Activated CD4-positive, alpha-beta T cell treated with anti-CD3 and anti-CD28 coated beads, Interleukin-2, amount 50 U/mL, for 48 hours (primary cell): ENCODE measurements around the gene CCDC93.

Experiments
- DNase-seq, 2 experiments: peaks; one replicate each; pipeline ENCODE4 v3.0.0-alpha.2; 2020

Gene CCDC93

DNA sequence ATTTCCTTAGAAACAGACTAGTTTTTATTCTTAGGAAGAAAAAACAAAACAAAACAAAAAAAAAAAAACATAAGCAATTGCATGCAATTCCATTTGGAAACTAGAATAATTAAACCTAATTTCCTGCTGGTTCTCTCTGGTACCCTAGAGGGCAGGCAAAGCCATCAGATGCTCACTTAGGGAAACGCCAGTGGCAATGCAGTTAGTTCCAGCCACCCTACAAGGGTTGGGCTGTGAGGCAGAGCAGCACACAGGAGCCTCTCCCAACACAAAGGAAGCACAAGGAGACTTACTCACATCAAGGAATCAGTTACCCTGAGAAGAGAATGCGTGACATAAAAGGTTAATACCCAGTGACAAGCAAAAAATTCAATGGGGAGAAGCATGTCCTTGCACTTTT, 28.8 kb downstream of the CCDC93 start:
- no peak for DNase-seq

DNA sequence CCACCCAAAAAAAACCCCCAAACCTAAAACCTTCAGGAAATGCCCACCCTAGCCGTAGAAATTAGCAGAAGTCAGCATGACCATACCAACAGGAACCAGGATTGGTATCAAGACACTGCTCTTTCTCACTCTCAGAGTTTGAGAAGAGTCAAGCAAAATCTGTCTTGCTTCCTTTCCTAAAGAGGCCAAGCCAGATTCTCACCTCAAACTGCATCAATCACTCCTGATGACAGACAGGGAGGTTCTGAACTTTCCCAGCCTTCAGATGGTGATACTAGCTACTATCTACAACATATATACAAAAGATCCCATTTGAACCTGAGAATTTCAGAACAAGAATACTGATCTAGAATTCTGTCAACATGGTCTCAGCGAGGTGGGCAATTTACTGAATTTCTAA, 29.7 kb downstream of the CCDC93 start:
- DNase-seq = no peak

DNA sequence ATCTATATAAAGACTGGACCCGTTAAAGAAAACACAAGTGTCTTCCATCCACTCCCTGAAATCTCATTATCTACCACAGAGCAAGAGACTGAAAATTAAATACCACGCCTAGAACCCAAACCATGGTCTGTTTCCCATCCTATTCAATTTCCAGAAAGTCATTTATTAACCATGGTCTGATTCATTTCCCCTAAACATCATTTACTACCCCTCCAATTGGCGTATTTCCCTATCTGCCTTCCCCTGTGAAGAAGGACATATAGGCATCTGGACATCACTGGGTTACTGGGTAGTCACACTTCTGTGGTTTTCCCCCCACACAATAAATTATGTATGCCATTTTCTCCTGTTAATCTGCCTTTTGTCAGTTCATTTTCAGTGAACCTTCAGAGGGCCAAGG, 30.8 kb downstream of the CCDC93 start:
- DNase-seq = no peak

DNA sequence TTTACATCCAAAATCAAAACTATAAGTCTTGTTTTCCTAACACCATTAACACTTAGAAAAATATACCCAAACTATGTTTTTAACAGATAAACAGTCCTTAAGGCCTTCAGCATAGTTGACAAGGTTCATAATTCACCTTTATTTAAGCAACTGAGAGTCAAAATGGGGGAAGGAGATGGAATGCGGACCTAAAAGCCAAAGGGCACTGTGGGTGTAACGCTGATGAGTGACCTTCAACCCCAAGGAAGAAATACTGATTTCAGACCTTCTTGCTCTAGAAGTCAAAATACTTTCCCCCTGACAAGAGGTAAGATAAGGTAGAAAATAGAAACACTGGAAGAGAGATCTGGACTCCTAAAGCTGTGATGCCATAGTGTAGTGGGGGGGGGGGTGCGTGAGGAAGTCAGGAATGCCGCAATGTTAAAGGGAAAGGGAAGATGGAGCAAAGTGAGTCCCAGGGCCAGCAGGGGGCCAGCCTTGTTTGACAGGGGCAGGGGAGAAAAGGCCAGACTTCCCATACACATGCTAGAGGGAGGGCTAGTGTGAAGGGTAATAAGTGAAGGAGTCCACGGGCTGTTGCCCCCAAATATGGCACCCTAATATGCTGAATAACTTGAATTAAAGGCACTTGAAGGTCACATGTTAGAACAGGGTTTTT, 31.4 kb downstream of the CCDC93 start:
- no peak for DNase-seq

DNA sequence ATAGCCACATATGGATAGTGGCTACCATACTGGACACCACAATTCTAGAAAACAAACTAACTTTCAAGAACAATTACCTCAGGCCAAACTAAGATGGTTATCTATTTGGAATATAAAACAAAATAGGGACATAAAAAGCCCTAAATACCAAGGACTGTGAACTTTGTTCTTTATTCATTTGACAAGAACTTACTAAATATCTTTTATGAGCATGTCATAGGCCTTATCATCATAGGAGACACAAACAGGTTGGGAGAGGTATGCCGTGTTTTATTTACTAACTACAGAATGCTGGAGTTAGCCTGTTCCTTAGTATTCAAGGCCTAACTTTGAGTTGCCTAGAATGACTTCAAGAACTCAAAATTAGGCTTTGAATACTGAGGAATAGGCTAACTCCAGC, 32.1 kb downstream of the CCDC93 start:
- no peak for DNase-seq

DNA sequence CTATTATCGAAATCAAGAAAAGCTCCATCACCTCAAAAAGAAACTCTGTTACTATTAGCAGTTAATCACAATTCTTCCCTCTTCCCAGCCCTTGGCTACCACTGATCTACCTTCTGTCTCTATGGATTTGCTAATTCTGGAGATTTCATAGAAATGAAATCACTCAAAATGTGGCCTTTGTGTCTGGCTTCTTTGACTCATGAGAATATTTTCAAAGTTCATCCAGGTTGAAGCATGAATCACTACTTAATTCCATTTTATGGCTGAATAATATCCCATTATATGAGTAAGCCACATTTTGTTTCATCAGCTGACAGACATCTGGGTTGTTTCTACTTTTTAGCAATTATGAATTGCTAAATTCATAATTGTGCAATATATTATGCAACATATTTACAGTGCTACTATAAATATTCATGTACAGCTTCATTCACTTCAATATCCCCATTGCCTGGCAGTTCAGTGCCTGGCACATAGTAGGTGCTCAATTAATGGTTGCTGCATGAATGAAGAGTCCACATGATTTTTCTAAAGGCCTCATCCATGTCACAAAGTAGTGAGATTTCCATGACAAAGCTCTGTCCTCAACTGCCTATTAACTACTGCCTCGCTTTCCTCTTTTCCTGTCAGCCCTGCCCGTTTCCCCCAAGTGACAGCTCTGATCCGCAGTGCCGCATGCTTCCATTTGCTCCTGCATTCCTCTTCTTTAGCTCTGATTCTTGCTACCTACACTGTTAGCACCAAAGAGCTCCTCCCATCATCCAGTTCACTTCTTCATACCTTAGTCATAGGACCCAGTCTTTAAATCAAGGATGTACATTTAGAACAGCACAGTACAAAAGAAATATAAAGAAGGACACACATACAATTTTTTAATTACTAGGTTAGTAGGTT, 32.8 kb downstream of the CCDC93 start:
- no peak for DNase-seq

DNA sequence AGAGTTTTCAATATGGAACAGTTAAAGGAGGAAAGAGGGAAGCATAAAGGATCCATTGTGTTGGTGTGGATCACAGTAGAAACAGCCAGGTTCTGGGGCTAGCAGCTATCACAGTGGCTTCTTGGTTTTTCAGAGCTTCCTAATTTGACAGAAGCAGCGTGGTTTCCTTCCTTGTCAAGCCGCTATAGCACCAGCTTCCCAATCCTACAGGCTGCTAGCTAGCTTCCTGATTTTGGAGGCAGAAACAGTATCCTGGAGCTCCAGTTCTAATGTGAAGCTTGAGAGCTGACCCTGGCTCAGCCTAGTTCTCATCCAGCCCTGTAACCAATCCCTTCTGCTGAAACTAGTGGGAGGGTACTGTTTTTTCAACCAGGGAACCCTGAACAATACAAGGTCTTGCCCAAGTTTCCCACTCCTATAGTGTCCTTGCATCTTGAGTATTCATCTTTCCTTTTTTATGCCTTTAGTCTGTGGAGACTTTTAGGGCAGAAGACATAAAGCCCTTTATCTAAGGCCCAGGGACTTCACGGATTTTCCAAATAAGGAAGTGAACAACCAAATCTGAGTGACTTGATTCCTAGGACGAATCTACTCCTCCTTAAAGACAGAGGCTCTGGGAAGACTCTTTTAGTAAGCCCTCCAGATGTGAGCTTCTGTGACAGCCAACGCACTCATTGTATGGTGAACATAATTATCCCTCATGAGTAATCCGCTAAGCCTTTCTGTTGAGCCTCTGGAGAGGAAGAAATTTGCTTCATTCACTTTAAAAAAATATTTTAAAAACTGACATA, 33.8 kb downstream of the CCDC93 start:
- DNase-seq = no peak

DNA sequence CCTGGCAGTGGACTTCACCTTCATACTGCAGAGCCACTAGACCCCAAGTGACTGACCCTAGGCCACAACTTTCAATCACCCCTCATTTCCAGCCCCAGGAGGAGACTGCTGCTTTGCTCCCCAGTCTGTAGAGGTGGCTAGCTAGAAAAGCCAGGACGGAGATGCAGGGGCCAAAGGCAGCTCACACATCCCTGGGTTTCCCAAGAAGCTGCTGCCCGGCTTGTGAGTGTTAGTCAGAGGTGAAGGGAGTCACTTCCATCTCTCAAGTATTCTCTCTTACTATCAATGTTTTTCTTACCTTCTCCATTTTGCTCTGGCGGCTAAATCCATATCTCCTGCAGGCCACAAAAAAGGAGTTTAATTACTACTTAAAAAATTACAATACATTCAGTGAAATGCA, 36.2 kb downstream of the CCDC93 start:
- DNase-seq = no peak

DNA sequence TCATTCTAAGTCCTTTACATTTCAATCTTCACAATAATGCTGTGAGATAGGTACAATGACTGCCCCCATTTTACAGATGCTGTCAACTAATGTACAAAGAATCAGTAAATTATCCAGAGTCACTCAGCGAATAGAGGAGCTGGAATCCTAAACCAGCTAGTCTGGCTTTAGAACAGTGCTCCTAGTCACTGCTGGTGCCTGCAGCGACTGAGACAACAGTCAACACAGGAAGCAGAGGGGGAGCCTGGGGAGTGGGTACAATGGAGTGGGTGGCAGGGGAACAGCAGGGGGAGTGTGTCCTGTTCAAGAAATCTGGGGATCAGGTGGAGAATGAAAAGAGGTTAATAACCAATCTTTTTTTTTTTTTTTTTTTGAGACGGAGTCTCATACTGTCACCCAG, 37.3 kb downstream of the CCDC93 start:
- DNase-seq = no peak

DNA sequence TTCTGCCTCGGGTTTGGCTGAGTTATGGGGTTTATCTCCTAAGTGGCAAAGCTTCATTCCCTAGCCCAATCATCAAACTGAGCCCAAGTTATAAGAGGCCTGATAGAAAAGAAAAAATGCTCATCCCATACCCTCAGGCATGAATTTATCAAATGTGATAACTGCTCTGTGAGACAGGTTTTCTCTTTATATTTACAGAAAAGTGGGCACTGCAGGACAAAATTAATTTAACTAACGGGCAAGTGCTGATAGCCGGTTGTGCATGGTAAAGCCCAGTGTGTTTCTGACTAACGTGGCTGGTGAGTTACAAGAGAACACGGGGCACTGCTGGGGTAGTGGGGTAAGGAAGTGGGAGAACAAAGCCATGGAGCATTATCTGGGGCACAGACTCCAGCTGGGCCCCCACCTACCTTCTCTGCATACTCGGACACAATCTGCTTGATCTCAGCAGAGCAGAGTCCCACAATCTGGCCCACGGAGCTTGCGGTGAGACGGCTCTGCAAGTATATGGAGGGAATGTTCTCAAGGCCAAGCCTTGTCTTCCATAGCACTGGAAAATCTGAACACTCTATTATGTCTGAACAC, 40.3 kb downstream of the CCDC93 start:
- DNase-seq = no peak

DNA sequence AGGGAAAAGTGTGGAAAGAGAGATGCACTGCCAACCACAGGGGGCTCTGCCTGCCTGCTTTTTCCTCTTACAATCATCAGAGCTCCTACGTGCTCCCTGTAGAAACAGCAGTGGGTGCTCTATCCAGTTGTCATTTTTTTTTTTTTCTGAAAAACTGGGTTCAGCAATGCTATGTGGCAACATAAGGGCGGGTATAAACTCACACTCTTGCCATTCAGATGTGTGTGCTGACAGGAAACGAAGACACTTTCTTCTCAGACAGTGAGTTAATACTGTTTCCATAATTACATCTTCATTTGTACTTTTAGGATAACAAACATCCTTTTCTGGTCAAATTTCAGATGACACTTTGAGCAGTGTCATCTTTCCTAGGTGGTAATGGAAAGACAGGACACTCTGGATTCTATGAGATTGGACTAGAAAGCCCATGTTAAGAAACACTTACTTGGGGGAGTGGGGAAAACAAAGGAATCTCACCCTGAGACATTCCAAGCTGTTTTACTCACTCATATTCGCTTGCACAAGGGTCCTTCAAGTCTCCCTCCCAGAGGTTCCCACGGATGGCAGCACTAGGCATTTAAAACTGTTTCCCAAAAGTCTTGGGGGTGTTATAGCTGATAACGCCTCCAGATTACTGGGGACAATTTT, 41.3 kb downstream of the CCDC93 start:
- no peak for DNase-seq

DNA sequence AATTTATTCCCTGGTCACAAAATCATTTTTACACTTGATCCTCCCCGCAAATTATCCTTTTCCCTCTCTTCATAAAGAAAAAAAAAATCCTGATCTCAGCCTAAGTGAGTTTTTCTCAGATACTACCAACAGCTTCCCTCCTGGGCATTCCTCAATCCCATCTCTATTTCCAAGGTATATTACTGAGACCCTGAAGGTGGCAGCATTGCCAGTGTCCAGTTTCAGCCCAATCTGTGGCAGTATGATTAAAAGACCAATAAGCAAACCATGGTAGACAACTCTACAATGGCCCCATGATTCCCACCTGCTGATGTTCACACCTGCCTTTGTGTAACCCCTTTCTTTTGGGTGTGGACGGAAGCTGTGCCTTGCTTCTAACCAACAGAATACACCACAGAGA, 45.1 kb downstream of the CCDC93 start:
- DNase-seq = no peak

DNA sequence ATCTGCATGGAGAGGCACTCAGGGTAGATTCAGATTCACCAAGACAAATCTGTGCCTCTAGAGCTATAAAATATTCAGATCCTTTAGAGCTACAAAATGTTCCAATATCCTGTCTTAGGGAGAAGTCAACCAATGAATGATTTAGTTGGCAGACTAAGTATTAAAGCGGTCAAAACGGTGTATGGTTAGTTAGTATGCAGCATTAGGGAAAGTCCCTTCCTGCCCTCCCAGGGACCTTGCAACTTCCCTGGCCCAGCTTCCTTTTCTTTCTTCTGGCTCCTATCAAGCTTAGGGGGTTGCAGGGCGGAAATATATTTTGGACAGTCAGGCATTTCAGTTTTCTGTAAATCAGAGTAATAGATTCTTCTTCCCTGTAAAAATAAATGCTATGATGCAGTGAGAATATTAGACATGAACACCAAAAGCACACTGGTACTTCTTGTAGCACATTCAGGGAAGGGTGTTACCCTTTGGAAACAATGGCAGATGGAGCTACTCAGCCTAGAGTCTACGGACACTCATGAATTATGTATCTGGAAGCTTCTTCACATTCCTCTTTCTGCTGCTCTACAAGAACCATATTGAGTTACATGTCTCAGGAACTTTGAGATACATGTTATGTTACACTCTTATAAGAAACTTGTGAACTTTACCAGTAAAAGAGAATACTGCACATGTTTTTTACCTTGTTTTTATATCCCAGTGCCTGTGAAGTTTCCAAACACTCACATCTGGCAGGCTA, 45.7 kb downstream of the CCDC93 start:
- no peak for DNase-seq

DNA sequence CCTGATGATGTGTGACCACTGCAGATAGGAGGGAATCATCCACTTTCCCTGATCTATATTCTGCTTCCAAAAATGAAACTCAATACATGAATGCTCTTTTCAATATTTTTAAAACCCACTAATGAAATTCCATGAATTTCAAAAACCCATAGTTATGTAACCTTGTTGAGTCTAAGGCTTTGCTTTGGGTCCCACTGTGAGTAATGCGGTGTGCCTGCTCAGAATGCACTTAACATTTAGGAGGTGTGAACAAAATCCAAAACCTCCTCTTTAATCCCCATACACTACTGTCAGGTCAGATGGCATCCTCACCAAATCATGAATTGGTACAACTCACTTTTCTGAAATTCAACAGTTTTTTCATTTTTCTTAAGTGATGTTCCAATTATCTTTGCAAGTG, 50.4 kb downstream of the CCDC93 start:
- no peak for DNase-seq

DNA sequence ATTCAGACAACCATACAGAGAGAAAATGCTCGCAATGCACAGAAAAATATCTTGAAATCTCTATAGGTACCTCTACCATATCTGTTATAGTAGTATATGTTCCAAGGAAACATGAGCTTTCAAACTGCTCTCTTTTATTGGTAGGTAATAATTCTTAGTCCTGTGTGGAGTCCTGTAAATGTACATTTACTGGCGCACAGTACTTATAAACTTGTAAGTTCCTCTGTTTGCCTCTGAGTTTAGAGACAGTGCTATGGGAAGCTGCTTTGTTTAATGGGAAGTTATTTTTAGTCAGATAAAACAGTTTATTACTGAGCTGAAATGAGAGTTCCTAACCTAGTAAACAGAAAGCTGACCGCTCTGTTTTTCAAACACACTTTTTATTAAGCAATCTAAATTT, 52.7 kb downstream of the CCDC93 start:
- no peak for DNase-seq

DNA sequence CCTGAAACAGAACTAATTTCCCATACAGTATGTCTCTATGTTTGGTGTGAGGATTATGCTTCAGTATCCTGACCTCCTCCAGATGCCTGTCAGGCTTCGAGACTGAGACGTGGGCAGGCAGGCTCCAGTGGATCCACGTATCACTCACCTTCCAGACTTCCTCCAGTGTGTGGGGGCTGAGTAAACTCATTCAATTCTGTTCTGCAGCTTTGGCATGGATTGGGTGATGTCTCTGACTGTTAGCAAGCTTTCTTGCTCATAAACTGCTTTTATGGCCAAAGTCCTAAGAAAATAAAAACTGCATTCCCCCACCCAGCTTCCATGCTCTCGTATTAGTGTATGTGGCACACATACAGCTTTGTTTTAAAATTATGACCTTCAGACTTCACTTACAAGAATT, 53.6 kb downstream of the CCDC93 start:
- no peak for DNase-seq

DNA sequence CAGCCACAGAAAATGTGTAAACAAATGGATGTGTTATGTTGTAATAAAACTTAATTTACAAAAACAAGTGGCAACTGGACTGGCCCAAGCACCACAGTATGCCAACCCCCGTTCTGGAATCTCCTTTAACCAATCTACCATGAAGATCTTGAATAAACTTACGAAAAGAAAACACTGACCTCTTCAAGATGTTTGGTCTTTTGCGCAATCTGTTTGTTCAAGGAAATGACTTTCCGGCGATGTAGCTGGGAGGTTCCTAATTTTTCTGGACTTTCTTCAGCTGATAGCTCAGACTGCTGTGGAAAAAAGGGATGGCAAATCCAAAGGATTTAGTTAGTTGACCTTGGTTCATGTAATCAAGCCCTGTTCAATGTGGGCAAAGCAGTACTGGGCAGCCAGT, 55.7 kb downstream of the CCDC93 start:
- DNase-seq = no peak

DNA sequence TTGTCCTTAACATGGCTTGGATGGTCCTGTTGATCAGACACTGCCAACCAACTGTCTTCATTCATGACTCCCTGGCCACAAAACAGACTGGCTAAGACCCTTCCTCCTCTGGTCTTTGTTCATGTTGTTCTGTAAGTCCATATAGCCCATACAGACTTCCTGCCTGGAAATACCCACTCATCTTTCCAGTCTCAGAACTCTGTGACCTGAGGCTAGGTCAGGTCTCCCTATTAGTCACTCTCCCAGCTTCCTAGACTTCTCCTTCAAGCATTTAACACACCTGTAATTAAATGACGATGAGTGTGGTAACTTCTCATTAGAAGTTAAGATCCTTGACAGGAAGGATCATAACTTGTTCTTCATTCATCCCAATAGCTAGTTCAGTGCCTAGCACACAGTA, 56.3 kb downstream of the CCDC93 start:
- no peak for DNase-seq

DNA sequence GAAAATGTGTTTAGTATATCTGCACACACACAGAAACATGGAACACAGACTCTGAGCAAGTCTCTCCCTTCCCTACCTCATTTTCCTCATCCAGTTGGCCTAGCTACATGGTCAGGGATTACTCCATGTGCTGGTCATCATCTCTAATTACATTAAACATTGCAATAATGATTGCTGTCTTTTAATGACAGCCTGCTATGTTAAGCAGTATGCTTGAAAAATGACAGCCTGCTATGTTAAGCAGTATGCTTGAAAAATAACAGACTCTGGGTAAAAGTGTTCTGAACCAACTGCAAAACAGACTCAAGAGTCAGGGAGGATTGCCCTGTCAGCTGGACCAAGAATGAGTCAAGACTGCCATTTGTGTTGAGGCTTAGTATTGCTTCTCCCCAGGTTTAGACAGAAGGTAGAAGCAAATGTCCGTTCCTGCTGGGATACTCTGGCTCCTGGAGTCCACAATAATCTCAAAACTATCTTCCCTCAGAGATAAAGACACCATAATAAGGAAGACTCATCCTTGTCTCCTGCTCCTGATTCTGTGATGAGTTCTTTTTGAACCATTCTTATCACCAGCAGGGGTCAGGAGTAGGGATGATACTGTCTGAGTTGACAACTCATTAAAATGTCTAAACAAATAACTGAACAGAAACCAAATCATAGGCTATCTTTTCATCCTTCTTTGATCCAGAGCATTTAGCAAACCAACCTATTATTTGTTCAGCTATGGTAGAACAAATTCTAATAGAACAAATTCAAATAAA, 57.7 kb downstream of the CCDC93 start:
- no peak for DNase-seq

DNA sequence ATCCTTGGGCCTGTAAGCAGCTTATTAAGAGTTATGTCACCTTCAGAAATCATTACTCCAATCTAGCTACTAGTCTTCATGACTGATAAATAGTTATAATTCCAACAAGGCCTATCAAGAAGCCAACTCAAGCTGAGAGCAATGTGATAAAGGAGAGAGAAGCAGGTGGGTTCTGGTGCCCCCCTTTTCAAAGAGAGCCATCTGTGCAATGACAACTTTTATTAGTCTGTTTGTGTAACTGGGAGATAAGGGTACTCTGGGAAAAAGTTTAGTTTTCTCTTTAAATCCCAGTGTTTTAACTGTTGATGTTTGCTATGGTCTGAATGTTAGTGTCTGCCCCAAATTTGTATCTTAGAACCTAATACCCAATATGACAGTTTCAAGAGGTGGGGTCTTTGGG, 60.6 kb downstream of the CCDC93 start:
- DNase-seq = no peak

DNA sequence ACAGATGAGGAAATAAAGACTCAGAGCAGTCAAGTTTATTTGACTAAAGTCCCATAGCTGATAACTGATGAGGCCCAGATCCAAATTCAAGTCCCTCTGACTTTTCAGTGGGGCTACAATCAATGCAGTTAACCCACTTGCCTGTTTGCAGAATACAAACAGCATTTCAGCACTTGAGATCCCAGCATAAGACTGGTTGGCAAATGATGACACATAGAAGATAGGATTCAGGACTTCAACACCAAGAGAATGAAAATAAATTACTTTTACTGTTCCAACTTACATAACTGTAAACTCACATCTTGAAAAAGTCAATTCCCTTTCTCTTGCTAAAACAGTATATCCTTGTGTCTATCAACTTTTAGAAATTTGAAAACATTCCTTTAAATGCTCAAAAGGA, 61.2 kb downstream of the CCDC93 start:
- DNase-seq = no peak
